MCF 10A (cell line): ENCODE data around the gene HOXA7. TPM values are rescaled to one million over a fixed set of nuclear protein-coding genes. Genes with fewer than 3 reads are reported as not detected.
A peak's percentile ranks its signal among the peaks of the same experiment; 100 is the strongest.

Experiments used
- BruUV-seq: library from RNA; stranded (reverse); fragments of 400-500 nt; replicated peaks from 2 replicates; lab custom pipeline; 2021; lab: Mats Ljungman, UMichigan
- CTCF ChIA-PET: fragments of 300-600 bp; sonication (Branson Sonifier 250); formaldehyde crosslinking; extraction: SDS; loops from one replicate; lab custom pipeline; 2021; ENCODE audit warnings: antibody characterized with exemption, inconsistent platforms; lab: Yijun Ruan, JAX
- POLR2A ChIA-PET: fragments of 300-600, 350-650 bp; sonication (Branson Sonifier 250); formaldehyde crosslinking; extraction: SDS; loops from one replicate; lab custom pipeline; 2020; ENCODE audit warnings: antibody characterized with exemption, inconsistent platforms; lab: Yijun Ruan, JAX
- DNase-seq: peaks from one replicate; pipeline ENCODE4 v3.0.0-alpha.2; 2018; ENCODE audit not compliant: unreplicated experiment
- H3K27ac Mint-ChIP-seq: one replicate; pipeline ENCODE4 v1.8.0; 2022; ENCODE audit warnings: mild to moderate bottlenecking, low read depth, mixed read lengths; ENCODE audit not compliant: unreplicated experiment
- H3K27me3 Mint-ChIP-seq: one replicate; pipeline ENCODE4 v1.8.0; 2022; ENCODE audit warnings: mixed read lengths; ENCODE audit not compliant: insufficient read depth, unreplicated experiment
- H3K36me3 Mint-ChIP-seq: one replicate; pipeline ENCODE4 v1.8.0; 2022; ENCODE audit warnings: mild to moderate bottlenecking, moderate library complexity, mixed read lengths; ENCODE audit not compliant: insufficient read depth, unreplicated experiment
- H3K4me1 Mint-ChIP-seq: one replicate; pipeline ENCODE4 v1.8.0; 2022; ENCODE audit warnings: mixed read lengths; ENCODE audit not compliant: insufficient read depth, unreplicated experiment
- H3K4me3 Mint-ChIP-seq: one replicate; pipeline ENCODE4 v1.8.0; 2022; ENCODE audit warnings: mild to moderate bottlenecking, moderate library complexity, mixed read lengths; ENCODE audit not compliant: unreplicated experiment
- H3K9me3 Mint-ChIP-seq: one replicate; pipeline ENCODE4 v1.8.0; 2022; ENCODE audit warnings: mixed read lengths; ENCODE audit not compliant: unreplicated experiment
- intact Hi-C: fragments of 100-400 bp; cut with micrococcal nuclease; formaldehyde crosslinking; loops from 2 replicates; pipeline ENCODE4 v1.14.1; 2022
- total RNA-seq: library from RNA; stranded (reverse); gene quantifications from 2 replicates; pipeline ENCODE4 v1.2.3, GENCODE V29; 2022
- TF ChIP-seq, protein P1 (sequence below): fragments of 200-600 bp; IDR thresholded peaks from one replicate; pipeline ENCODE4 v1.8.0; 2022; ENCODE audit warnings: antibody characterized with exemption, mild to moderate bottlenecking; ENCODE audit not compliant: unreplicated experiment

Gene HOXA7
- total RNA-seq, 1 experiment from 2014 or later = 0.44 TPM

DNA sequence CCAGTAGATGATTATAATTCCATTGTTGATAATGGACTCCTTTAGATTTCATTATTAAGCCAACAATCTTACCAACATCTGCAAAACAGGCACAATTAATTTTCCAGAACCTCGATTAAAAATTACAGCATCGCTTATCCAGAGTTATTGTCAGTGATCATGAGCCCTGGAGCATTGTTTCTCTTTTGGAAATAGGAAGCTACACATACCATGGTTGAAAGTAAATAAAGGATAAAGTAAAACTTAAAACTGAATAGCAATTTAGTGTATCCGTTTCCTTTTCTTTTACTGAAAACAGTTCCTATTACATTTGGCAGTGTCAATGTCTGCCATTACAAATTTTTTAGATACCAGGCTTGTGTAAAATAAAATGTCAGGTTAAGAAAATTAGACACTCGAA lies 44.1 kb downstream of the HOXA7 start:
- DNase-seq = no peak
- peak overlapping the region; percentile 90 for H3K27ac Mint-ChIP-seq
- no peaks in the 10 kb centered on the region for H3K27me3 Mint-ChIP-seq
- peak overlapping the region; percentile 80 for H3K4me3 Mint-ChIP-seq
- TF ChIP-seq, protein P1, sequence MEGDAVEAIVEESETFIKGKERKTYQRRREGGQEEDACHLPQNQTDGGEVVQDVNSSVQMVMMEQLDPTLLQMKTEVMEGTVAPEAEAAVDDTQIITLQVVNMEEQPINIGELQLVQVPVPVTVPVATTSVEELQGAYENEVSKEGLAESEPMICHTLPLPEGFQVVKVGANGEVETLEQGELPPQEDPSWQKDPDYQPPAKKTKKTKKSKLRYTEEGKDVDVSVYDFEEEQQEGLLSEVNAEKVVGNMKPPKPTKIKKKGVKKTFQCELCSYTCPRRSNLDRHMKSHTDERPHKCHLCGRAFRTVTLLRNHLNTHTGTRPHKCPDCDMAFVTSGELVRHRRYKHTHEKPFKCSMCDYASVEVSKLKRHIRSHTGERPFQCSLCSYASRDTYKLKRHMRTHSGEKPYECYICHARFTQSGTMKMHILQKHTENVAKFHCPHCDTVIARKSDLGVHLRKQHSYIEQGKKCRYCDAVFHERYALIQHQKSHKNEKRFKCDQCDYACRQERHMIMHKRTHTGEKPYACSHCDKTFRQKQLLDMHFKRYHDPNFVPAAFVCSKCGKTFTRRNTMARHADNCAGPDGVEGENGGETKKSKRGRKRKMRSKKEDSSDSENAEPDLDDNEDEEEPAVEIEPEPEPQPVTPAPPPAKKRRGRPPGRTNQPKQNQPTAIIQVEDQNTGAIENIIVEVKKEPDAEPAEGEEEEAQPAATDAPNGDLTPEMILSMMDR = no peak
- intact Hi-C loops = no loop called here
- peaks cover 29% of the 10 kb centered on the region for H3K36me3 Mint-ChIP-seq
- ChIA-PET POLR2A (interaction anchor here (0.8 to 15.3 kb wide), 12 partner anchors 8 to 914 kb away, joined by 3 to 485 read pairs (median 8); partner anchors contain the start of genes HOXA1, HOXA5 and SKAP2), CTCF (interaction anchor here (0.6 to 1.5 kb wide), 5 partner anchors 13 to 1171 kb away, joined by 3 to 6 read pairs (median 4); no protein-coding TSS in a partner anchor)
- H3K4me1 Mint-ChIP-seq = peaks cover 30% of the 10 kb centered on the region
- BruUV-seq = no TSS peak
- H3K9me3 Mint-ChIP-seq = no peaks in the 10 kb centered on the region

DNA sequence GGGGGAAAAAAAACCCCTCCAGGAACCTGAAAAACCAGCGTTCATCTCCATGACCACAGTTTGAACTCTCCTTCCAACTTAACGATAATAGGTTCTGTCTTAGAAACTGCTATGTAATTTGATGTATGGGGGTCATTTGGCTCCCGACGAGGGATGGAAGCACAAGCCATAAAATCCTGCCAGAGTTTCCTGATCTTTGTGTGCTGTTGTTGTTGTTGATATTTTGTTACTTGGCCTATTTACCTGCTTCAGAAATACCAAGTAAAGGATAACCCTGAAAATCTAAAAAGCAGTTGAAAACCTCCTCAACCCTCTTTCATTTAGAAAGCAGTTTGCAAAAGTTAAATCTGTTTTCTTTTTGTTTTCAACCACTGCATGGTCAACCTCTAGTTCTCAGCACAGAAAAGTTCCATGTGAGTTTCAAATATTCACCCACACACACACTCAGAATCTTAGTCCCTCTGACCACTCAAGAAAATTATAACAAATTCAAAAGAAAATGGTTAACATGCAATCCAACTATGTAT lies 44.7 kb downstream of the HOXA7 start:
- ChIA-PET CTCF (interaction anchor here (0.6 to 1.9 kb wide), 6 partner anchors 19 to 258 kb away, joined by 3 to 9 read pairs (median 5); partner anchors contain the start of genes HOXA4 and HOXA5), POLR2A (interaction anchor here (0.6 to 15.3 kb wide), 11 partner anchors 10 to 255 kb away, joined by 3 to 485 read pairs (median 129); partner anchors contain the start of genes HOXA1, HOXA4, HOXA5 and SKAP2)
- H3K4me1 Mint-ChIP-seq = peaks cover 31% of the 10 kb centered on the region
- peak overlapping the region; percentile 80 for H3K4me3 Mint-ChIP-seq
- no peaks in the 10 kb centered on the region for H3K9me3 Mint-ChIP-seq
- peak overlapping the region; percentile 90 for H3K27ac Mint-ChIP-seq
- H3K27me3 Mint-ChIP-seq = no peaks in the 10 kb centered on the region
- TF ChIP-seq, protein P1 = no peak
- no TSS peak for BruUV-seq
- intact Hi-C loops = loop anchor here (1.0 kb wide), 1 partner anchor 13 kb away; no protein-coding TSS in a partner anchor
- no peak for DNase-seq
- H3K36me3 Mint-ChIP-seq = peaks cover 31% of the 10 kb centered on the region

DNA sequence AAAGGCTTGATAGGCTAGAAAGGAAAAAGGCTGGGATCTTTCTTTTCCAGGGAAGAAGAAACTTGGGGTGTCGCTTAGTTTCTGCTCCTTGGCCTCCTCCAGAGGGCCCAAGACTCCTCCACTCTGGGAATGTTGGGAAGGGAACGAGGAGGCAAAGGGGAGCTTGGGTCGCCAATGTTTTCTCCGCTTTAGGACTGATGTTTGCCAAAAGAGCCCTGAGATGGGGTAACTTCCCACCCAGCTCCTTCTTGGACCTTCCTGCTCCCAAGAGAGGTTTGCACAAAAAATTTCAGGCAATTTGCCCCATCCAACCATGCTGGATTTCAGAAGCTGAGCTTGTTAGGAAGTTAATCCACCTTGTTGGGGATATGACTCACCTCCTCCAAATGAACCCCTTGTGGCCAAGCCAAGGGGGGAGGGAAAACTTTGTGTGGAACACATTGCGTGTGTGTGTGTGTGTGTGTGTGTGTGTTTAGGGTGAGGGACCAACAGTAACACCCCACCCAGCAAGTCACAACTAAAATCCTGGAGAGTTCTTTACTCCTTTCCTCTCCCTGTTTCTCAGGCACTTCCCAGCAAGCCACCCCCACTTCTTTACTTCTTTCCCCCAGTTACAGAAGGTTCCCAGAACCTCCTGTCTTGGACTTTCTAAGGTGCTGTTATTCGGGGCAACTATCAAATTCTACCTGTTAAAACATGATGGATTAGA lies 45.3 kb downstream of the HOXA7 start:
- Mint-ChIP-seq H3K4me1 (peaks cover 29% of the 10 kb centered on the region), H3K4me3 (peak overlapping the region; percentile 80), H3K27me3 (no peaks in the 10 kb centered on the region), H3K9me3 (no peaks in the 10 kb centered on the region), H3K36me3 (peaks cover 34% of the 10 kb centered on the region), H3K27ac (peak overlapping the region; percentile 90)
- BruUV-seq = no TSS peak
- ChIA-PET POLR2A (interaction anchor here (0.6 to 15.3 kb wide), 19 partner anchors 8 to 906 kb away, joined by 3 to 238 read pairs (median 3); partner anchors contain the start of genes HOXA1, HOXA4 and SKAP2), CTCF (interaction anchor here (0.5 to 1.9 kb wide), 14 partner anchors 11 to 257 kb away, joined by 3 to 9 read pairs (median 5); partner anchors contain the start of genes HOXA4 and HOXA5)
- intact Hi-C loops = loop anchor here (1.0 kb wide), 1 partner anchor 12 kb away; no protein-coding TSS in a partner anchor
- TF ChIP-seq, protein P1 = no peak
- DNase-seq = peak; percentile 95
